Measurements from ENCODE around the gene IL1R1. TPM values are rescaled to one million over a fixed set of nuclear protein-coding genes. Genes with fewer than 3 reads are reported as not detected.

IL1R1 gene
- polyA plus RNA-seq, 1 donor (not counting 4 experiments of a cell fraction or from before 2014, with no cell fraction given), result 7.5 TPM

- Histone ChIP-seq H4K20me1 (ENCODE audit: control insufficient read depth, extremely low read depth, insufficient read depth, low read length) (no peaks in the 10 kb centered on the region), H3K36me3 (ENCODE audit: control insufficient read depth in 2 of 2, extremely low read depth in 1 of 2, insufficient read depth in 2 of 2, low read length in 2 of 2) (peaks cover 3% of the 10 kb centered on the region in 2 experiments), H3K4me2 (ENCODE audit: control insufficient read depth, extremely low read depth, insufficient read depth, low read depth, low read length) (no peak overlapping the region), H2AFZ (ENCODE audit: control insufficient read depth, low read length) (no peak overlapping the region), H3K4me1 (ENCODE audit: control insufficient read depth, extremely low read depth, insufficient read depth, low read length) (no peaks in the 10 kb centered on the region), H3K4me3 (ENCODE audit: control insufficient read depth in 2 of 3, extremely low read depth in 1 of 3, insufficient read depth in 2 of 3, low read depth in 1 of 3, low read length in 3 of 3) (no peak overlapping the region), H3K9ac (ENCODE audit: control insufficient read depth, extremely low read depth, insufficient read depth, low read length) (no peak overlapping the region), H3K27me3 (ENCODE audit: control insufficient read depth, extremely low read depth, insufficient read depth, low read length) (no peaks in the 10 kb centered on the region), H3K79me2 (ENCODE audit: control insufficient read depth, insufficient read depth, low read length) (no peaks in the 10 kb centered on the region), H3K9me1 (ENCODE audit: control insufficient read depth, extremely low read depth, insufficient read depth, low read length) (no peaks in the 10 kb centered on the region), H3K27ac (ENCODE audit: control insufficient read depth, insufficient read depth, low read length) (no peak overlapping the region), H3K9me3 (ENCODE audit: control insufficient read depth, low read depth, low read length) (no peaks in the 10 kb centered on the region)
- FAIRE-seq (no peak), DNase-seq (ENCODE audit: low read depth, low spot score) (no peak)
- dilution Hi-C loops (cut with MboI; ENCODE audit: extremely low pct_ligation_motif_present, low sequenced_read_pairs), result no loop called here
- TF ChIP-seq CTCF (optimal IDR thresholded peaks at IDR 0.05 in 1 of 3, IDR thresholded peaks at IDR 0.05 in 1 of 3, conservative IDR thresholded peaks at IDR 0.05 in 1 of 3; ENCODE audit: extremely low read depth in 1 of 3, insufficient read depth in 2 of 3, low read length in 3 of 3) (no peak), EZH2 (IDR thresholded peaks at IDR 0.05; ENCODE audit: low read length) (no peak)
These were observed 33.6 kb downstream of the IL1R1 start for GRCh38 chr2:102176172-102176571.

DNA sequence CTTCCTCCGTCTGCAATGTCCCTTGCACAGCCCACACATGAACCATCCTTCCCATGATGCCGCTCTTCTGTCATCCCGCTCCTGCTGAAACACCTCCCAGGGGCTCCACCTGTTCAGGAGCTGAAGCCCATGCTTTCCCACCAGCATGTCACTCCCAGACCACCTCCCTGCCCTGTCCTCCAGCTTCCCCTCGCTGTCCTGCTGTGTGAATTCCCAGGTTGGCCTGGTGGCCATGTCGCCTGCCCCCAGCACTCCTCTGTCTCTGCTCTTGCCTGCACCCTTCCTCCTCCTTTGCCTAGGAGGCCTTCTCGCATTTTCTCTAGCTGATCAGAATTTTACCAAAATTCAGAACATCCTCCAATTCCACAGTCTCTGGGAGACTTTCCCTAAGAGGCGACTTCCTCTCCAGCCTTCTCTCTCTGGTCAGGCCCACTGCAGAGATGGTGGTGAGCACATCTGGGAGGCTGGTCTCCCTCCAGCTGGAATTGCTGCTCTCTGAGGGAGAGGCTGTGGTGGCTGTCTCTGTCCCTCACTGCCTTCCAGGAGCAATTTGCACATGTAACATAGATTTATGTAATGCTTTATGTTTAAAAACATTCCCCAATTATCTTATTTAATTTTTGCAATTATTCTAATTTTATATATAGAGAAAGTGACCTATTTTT, 35.4 kb downstream of the IL1R1 start:
- Histone ChIP-seq H3K4me3 (ENCODE audit: control insufficient read depth in 2 of 3, extremely low read depth in 1 of 3, insufficient read depth in 2 of 3, low read depth in 1 of 3, low read length in 3 of 3) (no peak overlapping the region), H4K20me1 (ENCODE audit: control insufficient read depth, extremely low read depth, insufficient read depth, low read length) (no peaks in the 10 kb centered on the region), H3K9me3 (ENCODE audit: control insufficient read depth, low read depth, low read length) (no peaks in the 10 kb centered on the region), H2AFZ (ENCODE audit: control insufficient read depth, low read length) (no peak overlapping the region), H3K79me2 (ENCODE audit: control insufficient read depth, insufficient read depth, low read length) (no peaks in the 10 kb centered on the region), H3K27ac (ENCODE audit: control insufficient read depth, insufficient read depth, low read length) (no peak overlapping the region), H3K9ac (ENCODE audit: control insufficient read depth, extremely low read depth, insufficient read depth, low read length) (no peak overlapping the region), H3K4me1 (ENCODE audit: control insufficient read depth, extremely low read depth, insufficient read depth, low read length) (no peaks in the 10 kb centered on the region), H3K4me2 (ENCODE audit: control insufficient read depth, extremely low read depth, insufficient read depth, low read depth, low read length) (no peak overlapping the region), H3K9me1 (ENCODE audit: control insufficient read depth, extremely low read depth, insufficient read depth, low read length) (no peaks in the 10 kb centered on the region), H3K36me3 (ENCODE audit: control insufficient read depth in 2 of 2, extremely low read depth in 1 of 2, insufficient read depth in 2 of 2, low read length in 2 of 2) (peaks cover 3% of the 10 kb centered on the region in 2 experiments), H3K27me3 (ENCODE audit: control insufficient read depth, extremely low read depth, insufficient read depth, low read length) (no peaks in the 10 kb centered on the region)
- FAIRE-seq (no peak), DNase-seq (ENCODE audit: low read depth, low spot score) (no peak)
- dilution Hi-C loops (cut with MboI; ENCODE audit: extremely low pct_ligation_motif_present, low sequenced_read_pairs), result no loop called here
- no peak for TF ChIP-seq EZH2 (IDR thresholded peaks at IDR 0.05; ENCODE audit: low read length)
- no peak for TF ChIP-seq CTCF (optimal IDR thresholded peaks at IDR 0.05 in 1 of 3, IDR thresholded peaks at IDR 0.05 in 1 of 3, conservative IDR thresholded peaks at IDR 0.05 in 1 of 3; ENCODE audit: extremely low read depth in 1 of 3, insufficient read depth in 2 of 3, low read length in 3 of 3)

Measured in keratinocyte (primary cell).